HK-2 (cell line): ENCODE results near the gene CLINT1.
"Not testable (repeated sequence)": the region's sequence is repeated elsewhere in the genome, so short reads cannot be mapped to it uniquely, and the experiment has no call there.

Source experiments
- DNase-seq: peaks from one replicate; pipeline ENCODE4 v3.0.0-alpha.2; 2018; ENCODE audit not compliant: unreplicated experiment

The CLINT1 gene

GRCh38 chr5:157858527-157859226 is at the start of gene CLINT1:
Gene CLINT1, minus strand, starts transcription at chr5:157859145. Its CDS starts 175 bp downstream, at chr5:157858970.
- DNase-seq = peak; percentile 82

- DNase-seq = no peak
Observed at GRCh38 chr5:157908459-157908858, 49.5 kb upstream of the CLINT1 start.

GRCh38 chr5:157907479-157907878 is 48.5 kb upstream of the CLINT1 start:
- DNase-seq = no peak

- no peak for DNase-seq
Observed at GRCh38 chr5:157903117-157903450, 44.1 kb upstream of the CLINT1 start.

- no peak for DNase-seq
Observed at GRCh38 chr5:157902449-157903116, 43.6 kb upstream of the CLINT1 start.

GRCh38 chr5:157900644-157901043 is 41.7 kb upstream of the CLINT1 start:
- DNase-seq = no peak

GRCh38 chr5:157893611-157894010 is 34.7 kb upstream of the CLINT1 start:
- no peak for DNase-seq

GRCh38 chr5:157892974-157893373 is 34.0 kb upstream of the CLINT1 start:
- no peak for DNase-seq

- DNase-seq = no peak
Observed at GRCh38 chr5:157890836-157891597, 32.1 kb upstream of the CLINT1 start.

- DNase-seq = no peak
Observed at GRCh38 chr5:157888814-157889532, 30.0 kb upstream of the CLINT1 start.

GRCh38 chr5:157886796-157887380 is 27.9 kb upstream of the CLINT1 start:
- DNase-seq = no peak

- not testable (repeated sequence) for DNase-seq
Observed at GRCh38 chr5:157885051-157885450, 26.1 kb upstream of the CLINT1 start.

- DNase-seq = not testable (repeated sequence)
Observed at GRCh38 chr5:157881498-157881897, 22.6 kb upstream of the CLINT1 start.

- DNase-seq = no peak
Observed at GRCh38 chr5:157877821-157878220, 18.9 kb upstream of the CLINT1 start.

- DNase-seq = no peak
Observed at GRCh38 chr5:157874861-157875260, 15.9 kb upstream of the CLINT1 start.

GRCh38 chr5:157870837-157871834 is 12.2 kb upstream of the CLINT1 start:
- DNase-seq = peak; percentile 61

GRCh38 chr5:157867751-157868387 is 8.9 kb upstream of the CLINT1 start:
- DNase-seq = no peak

- no peak for DNase-seq
Observed at GRCh38 chr5:157866536-157866935, 7.6 kb upstream of the CLINT1 start.

- DNase-seq = no peak
Observed at GRCh38 chr5:157865781-157866180, 6.8 kb upstream of the CLINT1 start.

GRCh38 chr5:157864067-157864466 is 5.1 kb upstream of the CLINT1 start:
- DNase-seq = no peak
